Measurements from ENCODE around the gene MAP1LC3A.
A peak's percentile ranks its signal among the peaks of the same experiment; 100 is the strongest.

The MAP1LC3A gene

DNA sequence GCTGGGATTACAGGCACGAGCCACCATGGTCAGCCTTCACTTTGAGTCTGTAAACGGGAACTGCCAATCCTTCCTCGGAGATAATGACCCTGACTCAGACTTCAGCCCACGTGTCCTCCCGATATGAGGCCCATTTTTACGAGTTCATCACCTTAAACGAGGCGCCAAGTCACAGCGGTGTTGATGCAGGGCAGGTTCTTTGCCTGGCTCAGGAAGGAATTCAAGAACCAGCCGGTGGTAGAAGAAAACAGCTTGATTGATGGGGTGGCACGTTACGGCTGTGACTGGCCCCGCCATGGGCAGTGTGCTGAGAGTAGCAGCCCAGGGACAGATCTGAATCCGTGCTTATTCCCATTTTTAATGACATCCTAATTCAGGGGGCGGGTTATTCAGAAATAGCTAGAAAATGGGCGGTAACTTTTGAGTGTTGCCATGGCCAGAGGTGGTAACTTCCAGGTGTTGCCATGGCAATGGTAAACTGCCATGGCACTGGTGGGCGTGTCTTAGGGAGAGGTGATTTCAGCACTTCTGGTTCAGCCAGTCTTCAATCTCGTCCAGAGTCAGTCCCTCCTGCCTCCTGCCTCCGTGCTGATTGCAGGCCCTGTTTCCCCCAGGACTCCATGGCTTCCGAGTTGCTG, 9.1 kb upstream of the MAP1LC3A start:
- no peak for TF ChIP-seq CTCF (conservative IDR thresholded peaks at IDR 0.05; ENCODE audit: low read depth, low read length)
- no peak for DNase-seq (ENCODE audit: low read depth)

DNA sequence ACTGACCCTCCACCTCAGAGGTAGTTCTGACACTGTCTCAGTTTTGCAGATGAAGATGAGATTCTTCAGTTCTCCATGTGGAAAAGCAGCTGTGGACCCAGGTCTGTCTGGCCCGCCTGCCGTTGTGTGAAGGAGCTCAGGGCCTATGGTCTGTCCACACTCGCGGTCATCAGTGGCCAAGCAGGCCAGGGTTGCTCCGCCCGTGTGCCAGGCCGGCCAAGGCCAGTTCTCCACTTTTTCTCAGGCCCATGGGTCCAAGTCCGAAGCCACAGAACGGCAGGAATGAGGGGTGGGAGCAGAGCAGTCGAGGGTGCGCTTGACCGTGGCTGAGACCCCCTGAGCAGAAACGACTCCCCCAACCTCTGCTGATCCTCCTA, 8.6 kb upstream of the MAP1LC3A start:
- no peak overlapping the region for H3K4me3 ChIP-seq (ENCODE audit: low read length)
- no peak for DNase-seq (ENCODE audit: low read depth)
- no peak for TF ChIP-seq CTCF (conservative IDR thresholded peaks at IDR 0.05; ENCODE audit: low read depth, low read length)

More for the DNA sequence above, 9.1 kb upstream of the MAP1LC3A start:
- H3K4me3 ChIP-seq (ENCODE audit: low read length), result no peak overlapping the region

DNA sequence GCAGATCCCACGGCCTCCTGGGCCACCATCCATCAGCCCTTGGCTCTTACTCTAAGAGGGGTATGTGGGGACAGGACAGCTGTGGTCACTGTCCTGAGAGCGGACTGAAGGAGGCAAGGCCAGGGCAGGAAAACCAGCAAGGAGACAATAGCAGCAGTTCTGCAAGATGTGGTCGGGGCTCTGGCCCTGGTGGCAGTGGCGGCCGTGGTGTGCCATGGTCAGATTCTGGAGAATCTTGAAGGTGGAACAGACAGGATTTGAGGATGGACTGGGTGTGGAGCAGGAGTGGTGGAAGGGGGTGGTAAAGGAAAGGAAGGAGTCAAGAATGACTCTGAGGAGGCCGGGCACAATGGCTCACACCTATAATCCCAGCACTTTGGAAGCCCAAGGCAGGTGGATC, 5.9 kb upstream of the MAP1LC3A start:
- TF ChIP-seq CTCF (conservative IDR thresholded peaks at IDR 0.05; ENCODE audit: low read depth, low read length), result no peak
- no peak overlapping the region for H3K4me3 ChIP-seq (ENCODE audit: low read length)
- DNase-seq (ENCODE audit: low read depth), result no peak

DNA sequence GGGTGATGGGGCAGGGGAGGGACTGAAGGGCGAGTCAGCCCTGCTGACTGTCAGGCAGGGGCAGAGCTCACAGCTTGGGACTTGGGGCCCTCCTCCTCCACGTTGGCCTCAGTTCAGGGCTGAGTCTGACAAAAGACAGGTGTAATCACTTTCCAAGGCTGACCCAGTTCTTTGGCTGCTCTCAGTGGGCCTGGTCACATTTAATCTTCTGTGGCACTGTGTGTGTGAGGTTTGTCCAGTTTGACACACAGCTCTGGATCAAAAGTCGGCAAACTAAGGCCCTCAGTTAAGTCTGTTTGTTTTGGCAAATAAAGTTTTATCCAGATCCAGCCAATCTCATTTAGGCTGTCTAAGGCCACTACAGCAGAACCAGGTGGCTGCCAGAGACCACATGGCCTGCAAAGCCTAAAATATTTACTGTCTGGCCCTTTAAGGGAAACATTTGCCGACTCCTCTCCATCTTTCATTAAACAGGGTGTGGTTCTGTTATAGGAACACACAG, 5.1 kb upstream of the MAP1LC3A start:
- DNase-seq (ENCODE audit: low read depth), result no peak
- no peak for TF ChIP-seq CTCF (conservative IDR thresholded peaks at IDR 0.05; ENCODE audit: low read depth, low read length)
- no peak overlapping the region for H3K4me3 ChIP-seq (ENCODE audit: low read length)

GRCh38 chr20:34557936-34558319, 590 bp upstream of the MAP1LC3A start:
- DNase-seq (ENCODE audit: low read depth), result no peak

DNA sequence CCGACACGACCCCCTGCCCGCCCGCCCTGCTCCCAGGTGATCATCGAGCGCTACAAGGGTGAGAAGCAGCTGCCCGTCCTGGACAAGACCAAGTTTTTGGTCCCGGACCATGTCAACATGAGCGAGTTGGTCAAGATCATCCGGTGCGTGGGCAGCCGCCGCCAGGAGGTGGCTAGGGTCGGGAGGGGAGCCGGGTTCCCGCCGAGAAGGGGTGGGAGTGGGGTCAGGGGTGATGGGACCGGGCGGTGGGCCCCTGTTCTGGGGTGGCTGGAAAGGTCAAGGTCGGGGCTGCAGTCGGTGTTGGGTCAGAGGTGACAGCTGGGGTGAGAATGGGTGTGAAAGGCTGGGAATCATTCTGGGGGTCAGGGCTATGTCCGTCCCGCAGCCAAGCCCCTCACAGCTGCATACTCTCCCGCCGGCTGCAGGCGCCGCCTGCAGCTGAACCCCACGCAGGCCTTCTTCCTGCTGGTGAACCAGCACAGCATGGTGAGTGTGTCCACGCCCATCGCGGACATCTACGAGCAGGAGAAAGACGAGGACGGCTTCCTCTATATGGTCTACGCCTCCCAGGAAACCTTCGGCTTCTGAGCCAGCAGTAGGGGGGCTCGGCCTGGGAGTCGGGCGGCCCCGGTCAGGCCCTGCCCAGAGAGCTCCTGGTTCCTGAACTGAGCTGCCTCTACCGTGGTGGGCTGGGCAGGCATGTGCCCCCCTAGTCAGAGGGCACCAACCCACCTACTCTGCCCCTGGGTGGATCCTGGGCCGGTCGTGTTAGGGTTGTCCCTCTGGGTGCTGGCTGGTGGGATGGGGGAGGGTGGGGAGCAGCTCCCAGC, 1.0 kb downstream of the MAP1LC3A start:
- H3K4me3 ChIP-seq (ENCODE audit: low read length), result peak overlapping the region; percentile 81
- no peak for DNase-seq (ENCODE audit: low read depth)
- TF ChIP-seq CTCF (conservative IDR thresholded peaks at IDR 0.05; ENCODE audit: low read depth, low read length), result no peak

More at GRCh38 chr20:34557936-34558319, 590 bp upstream of the MAP1LC3A start:
- TF ChIP-seq CTCF (conservative IDR thresholded peaks at IDR 0.05; ENCODE audit: low read depth, low read length), result no peak
- peak overlapping the region; percentile 81 for H3K4me3 ChIP-seq (ENCODE audit: low read length)
